ENCODE data around the gene TDRD3. TPM values are rescaled to one million over a fixed set of nuclear protein-coding genes. Genes with fewer than 3 reads are reported as not detected.
A peak's percentile ranks its signal among the peaks of the same experiment; 100 is the strongest.

The TDRD3 gene
- total RNA-seq, 2 donors from 2014 or later: 20.0 to 22.7 TPM

DNA sequence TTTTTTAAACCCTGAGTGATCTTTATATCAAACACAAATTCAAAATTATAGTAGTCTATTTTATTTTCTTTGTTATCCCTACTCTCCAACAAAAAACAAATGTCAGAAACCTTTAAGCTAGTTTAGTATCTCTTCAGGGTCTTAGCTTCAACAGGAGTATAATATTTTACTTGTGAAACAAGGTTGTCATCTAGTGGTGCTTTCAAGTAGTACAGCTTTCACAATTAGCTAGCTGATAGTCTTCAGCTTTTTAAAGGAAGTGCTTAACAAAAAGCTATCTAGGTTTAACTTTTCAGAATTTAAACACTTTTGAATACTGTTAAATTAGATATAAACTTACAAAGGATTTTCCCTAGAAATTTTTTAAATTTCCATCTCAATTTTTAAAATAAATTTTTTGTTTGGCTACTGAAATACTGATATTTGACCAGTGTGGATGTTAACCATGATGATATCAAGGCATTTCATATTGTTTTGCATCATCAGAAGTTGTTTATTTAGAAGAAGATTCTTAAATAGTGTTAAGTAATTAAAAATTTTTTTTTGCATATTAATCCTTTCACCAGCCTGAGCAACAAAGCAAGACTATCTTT is 34.2 kb downstream of the TDRD3 start:
- TF ChIP-seq, protein P1, sequence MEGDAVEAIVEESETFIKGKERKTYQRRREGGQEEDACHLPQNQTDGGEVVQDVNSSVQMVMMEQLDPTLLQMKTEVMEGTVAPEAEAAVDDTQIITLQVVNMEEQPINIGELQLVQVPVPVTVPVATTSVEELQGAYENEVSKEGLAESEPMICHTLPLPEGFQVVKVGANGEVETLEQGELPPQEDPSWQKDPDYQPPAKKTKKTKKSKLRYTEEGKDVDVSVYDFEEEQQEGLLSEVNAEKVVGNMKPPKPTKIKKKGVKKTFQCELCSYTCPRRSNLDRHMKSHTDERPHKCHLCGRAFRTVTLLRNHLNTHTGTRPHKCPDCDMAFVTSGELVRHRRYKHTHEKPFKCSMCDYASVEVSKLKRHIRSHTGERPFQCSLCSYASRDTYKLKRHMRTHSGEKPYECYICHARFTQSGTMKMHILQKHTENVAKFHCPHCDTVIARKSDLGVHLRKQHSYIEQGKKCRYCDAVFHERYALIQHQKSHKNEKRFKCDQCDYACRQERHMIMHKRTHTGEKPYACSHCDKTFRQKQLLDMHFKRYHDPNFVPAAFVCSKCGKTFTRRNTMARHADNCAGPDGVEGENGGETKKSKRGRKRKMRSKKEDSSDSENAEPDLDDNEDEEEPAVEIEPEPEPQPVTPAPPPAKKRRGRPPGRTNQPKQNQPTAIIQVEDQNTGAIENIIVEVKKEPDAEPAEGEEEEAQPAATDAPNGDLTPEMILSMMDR (IDR thresholded peaks at IDR 0.05): peak; percentile 81 to 97 (median 94)
- no peak for TF ChIP-seq POLR2A (IDR thresholded peaks at IDR 0.05)
- intact Hi-C loops (cut with DNase I): no loop called here
- Histone ChIP-seq H3K27ac (no peak overlapping the region), H3K9me3 (no peaks in the 10 kb centered on the region), H3K27me3 (no peaks in the 10 kb centered on the region), H3K36me3 (replicated peaks in 1 of 2; ENCODE audit: insufficient read depth in 1 of 2, low read depth in 2 of 2) (no peaks in the 10 kb centered on the region), H3K4me1 (peaks cover 8% of the 10 kb centered on the region), H3K4me3 (no peak overlapping the region)
- ATAC-seq (peak; percentile 81), DNase-seq (peak in 1 of 4 donors; percentile 14)

DNA sequence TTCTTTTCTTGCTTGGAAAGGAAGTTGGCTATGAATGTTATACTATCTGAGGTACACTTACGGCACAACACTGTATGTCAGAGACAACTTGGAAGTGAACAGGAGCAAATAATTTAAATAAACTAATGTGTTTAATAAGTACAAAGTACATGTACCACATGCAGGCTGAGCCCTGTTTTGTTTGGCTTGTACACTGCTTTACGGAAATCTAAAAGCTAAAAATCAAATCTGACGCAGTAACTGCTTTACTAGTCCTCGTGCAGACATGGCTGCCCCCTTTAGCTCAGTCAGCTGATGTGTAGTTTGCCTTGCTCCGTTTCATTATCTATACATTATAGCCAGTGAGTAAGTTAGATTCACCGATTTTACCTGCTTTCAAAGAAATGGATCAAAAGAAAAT is 36.5 kb downstream of the TDRD3 start:
- Histone ChIP-seq H3K4me3 (no peak overlapping the region), H3K4me1 (peaks cover 8% of the 10 kb centered on the region), H3K27ac (no peak overlapping the region), H3K36me3 (replicated peaks in 1 of 2; ENCODE audit: insufficient read depth in 1 of 2, low read depth in 2 of 2) (no peaks in the 10 kb centered on the region), H3K27me3 (no peaks in the 10 kb centered on the region), H3K9me3 (no peaks in the 10 kb centered on the region)
- 44 to 62% methylated on average over 6 of the region's 6 CpGs for WGBS, 2 donors
- intact Hi-C loops (cut with DNase I): no loop called here
- ATAC-seq (no peak), DNase-seq (peak in 1 of 4 donors; percentile 4)
- TF ChIP-seq POLR2A (IDR thresholded peaks at IDR 0.05): no peak
- TF ChIP-seq, protein P1 (IDR thresholded peaks at IDR 0.05): no peak

DNA sequence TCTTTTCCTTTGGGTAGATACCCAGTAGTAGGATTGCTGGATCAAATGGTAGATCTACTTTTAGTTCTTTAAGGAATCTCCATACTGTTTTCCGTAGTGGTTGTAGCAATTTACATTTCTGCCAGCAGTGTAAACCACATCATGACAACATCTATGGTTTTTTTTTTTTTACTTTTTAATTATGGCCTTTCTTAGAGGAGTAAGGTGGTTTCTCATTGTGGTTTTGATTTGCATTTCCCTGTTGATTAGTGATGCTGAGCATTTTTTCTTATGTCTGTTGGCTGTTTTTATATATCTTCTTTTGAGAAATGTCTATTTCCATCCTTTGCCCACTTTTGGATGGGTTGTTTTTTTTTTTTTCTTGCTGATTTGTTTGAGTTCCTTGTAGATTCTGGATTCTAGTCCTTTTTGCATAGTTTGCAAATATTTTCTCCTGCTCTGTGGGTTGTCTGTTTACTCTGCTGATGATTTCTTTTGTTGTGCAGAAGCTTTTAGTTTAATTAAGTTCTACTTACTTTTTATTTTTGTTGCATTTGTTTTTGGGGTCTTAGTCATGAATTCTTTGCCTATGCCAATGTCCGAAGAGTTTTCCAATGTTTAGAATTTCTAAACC is 38.8 kb downstream of the TDRD3 start:
- Histone ChIP-seq H3K4me1 (peaks cover 8% of the 10 kb centered on the region), H3K9me3 (no peaks in the 10 kb centered on the region), H3K36me3 (replicated peaks in 1 of 2; ENCODE audit: insufficient read depth in 1 of 2, low read depth in 2 of 2) (no peaks in the 10 kb centered on the region), H3K27me3 (no peaks in the 10 kb centered on the region), H3K27ac (no peak overlapping the region), H3K4me3 (no peak overlapping the region)
- 86 to 97% methylated on average over 2 of the region's 2 CpGs for WGBS, 2 donors
- ATAC-seq (no peak), DNase-seq (no peak)
- intact Hi-C loops (cut with DNase I): no loop called here
- TF ChIP-seq, protein P1 (IDR thresholded peaks at IDR 0.05): no peak
- no peak for TF ChIP-seq POLR2A (IDR thresholded peaks at IDR 0.05)

DNA sequence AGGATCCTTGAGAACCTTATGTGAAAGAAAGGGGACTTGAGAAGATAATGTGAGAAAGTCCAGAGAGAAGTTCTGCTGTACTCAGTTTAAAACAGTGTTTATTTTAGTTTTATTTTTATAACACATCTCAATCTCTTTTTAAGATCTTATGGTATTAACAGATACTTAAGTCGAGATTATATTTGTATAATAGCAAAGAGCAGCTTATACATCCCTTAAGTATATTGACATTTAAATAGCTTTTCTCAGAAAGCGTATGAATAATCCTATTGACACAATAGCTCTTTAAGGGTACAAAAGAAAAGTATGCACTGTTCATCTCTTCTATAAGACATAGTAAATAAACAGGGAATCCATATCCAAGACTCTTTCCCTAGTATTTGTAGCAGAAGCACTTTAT is 42.2 kb downstream of the TDRD3 start:
- TF ChIP-seq POLR2A (IDR thresholded peaks at IDR 0.05): no peak
- TF ChIP-seq, protein P1 (IDR thresholded peaks at IDR 0.05): no peak
- H3K36me3 ChIP-seq (replicated peaks in 1 of 2; ENCODE audit: insufficient read depth in 1 of 2, low read depth in 2 of 2): no peaks in the 10 kb centered on the region
- H3K27ac ChIP-seq: no peak overlapping the region
- H3K4me1 ChIP-seq: no peaks in the 10 kb centered on the region
- DNase-seq: no peak
- no peaks in the 10 kb centered on the region for H3K27me3 ChIP-seq
- intact Hi-C loops (cut with DNase I): no loop called here
- no peak overlapping the region for H3K4me3 ChIP-seq
- WGBS, 2 donors: 75 to 85% methylated on average over 2 of the region's 2 CpGs
- no peaks in the 10 kb centered on the region for H3K9me3 ChIP-seq
- no peak for ATAC-seq

DNA sequence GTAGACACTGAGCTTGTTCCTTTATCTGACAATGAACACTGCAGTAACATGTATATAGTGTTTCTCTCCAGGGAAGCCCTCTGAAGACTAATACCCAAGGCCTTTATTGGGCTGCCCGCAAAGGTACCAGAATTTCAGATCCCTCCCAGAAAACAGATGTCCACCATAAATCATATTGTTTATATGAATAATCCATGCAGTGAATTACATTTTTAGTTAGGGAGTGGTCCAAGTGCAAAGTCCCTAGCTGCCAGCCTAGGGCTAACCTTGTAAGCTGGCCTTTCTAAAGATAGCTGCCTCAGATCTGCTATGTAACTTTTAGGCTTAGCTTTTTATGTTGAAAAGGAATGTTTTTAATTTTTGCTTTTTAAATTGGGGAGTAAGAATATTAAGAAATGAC is 44.7 kb downstream of the TDRD3 start:
- Histone ChIP-seq H3K36me3 (replicated peaks in 1 of 2; ENCODE audit: insufficient read depth in 1 of 2, low read depth in 2 of 2) (no peaks in the 10 kb centered on the region), H3K9me3 (no peaks in the 10 kb centered on the region), H3K27ac (no peak overlapping the region), H3K27me3 (no peaks in the 10 kb centered on the region), H3K4me1 (no peaks in the 10 kb centered on the region), H3K4me3 (no peak overlapping the region)
- no peak for TF ChIP-seq POLR2A (IDR thresholded peaks at IDR 0.05)
- TF ChIP-seq, protein P1 (IDR thresholded peaks at IDR 0.05): no peak
- 94 to 95% methylated on average over 1 of the region's 1 CpG for WGBS, 2 donors
- no peak for DNase-seq
- ATAC-seq: no peak
- intact Hi-C loops (cut with DNase I): no loop called here
